Ovary (tissue), 9 donors: ENCODE data around the gene GRK2. TPM values are rescaled to one million over a fixed set of nuclear protein-coding genes. Genes with fewer than 3 reads are reported as not detected.

Experiments
- DNase-seq, 5 donors: peaks; one replicate each; pipeline ENCODE4 v3.0.0-alpha.2; 2019 to 2020
- H3K27ac ChIP-seq, 2 donors: fragments of 200-600 bp; one replicate each; pipeline versions ENCODE4 v1.5.1 to v1.8.0; 2019 to 2022
- H3K27me3 ChIP-seq: fragments of 200-600 bp; one replicate; pipeline ENCODE4 v1.8.0; 2022
- H3K36me3 ChIP-seq: fragments of 200-600 bp; sonication (generic); one replicate; pipeline ENCODE4 v1.5.1; 2019
- H3K4me1 ChIP-seq: one replicate; pipeline ENCODE4 v1.8.1; 2013; ENCODE audit warnings: mild to moderate bottlenecking, moderate library complexity; ENCODE audit not compliant: insufficient read depth
- H3K4me3 ChIP-seq: fragments of 200-600 bp; sonication (generic); one replicate; pipeline ENCODE4 v1.5.1; 2017
- H3K9me3 ChIP-seq, 2 donors: fragments of 200-600 bp in 1 of 2; sonication (generic) in 1 of 2; one replicate each; pipeline versions ENCODE4 v1.5.1 to v1.8.1; 2013 to 2019; ENCODE audit warnings: mild to moderate bottlenecking in 1 of 2, moderate library complexity in 1 of 2
- CTCF ChIP-seq, 3 donors: fragments of 450-650 bp in 2 of 3; fragments of 200-600 bp in 1 of 3; IDR thresholded peaks; one replicate each; pipeline versions ENCODE4 v1.5.1 to v1.8.0; 2016 to 2022; ENCODE audit warnings: antibody characterized with exemption in 3 of 3, mild to moderate bottlenecking in 1 of 3
- EP300 ChIP-seq: sonication (generic); formaldehyde crosslinking; IDR thresholded peaks from one replicate; pipeline ENCODE4 v1.6.1; 2017; ENCODE audit warnings: antibody characterized with exemption
- POLR2A ChIP-seq: fragments of 450-650 bp; IDR thresholded peaks from one replicate; pipeline ENCODE4 v1.6.1; 2017; ENCODE audit warnings: antibody characterized with exemption, mild to moderate bottlenecking, moderate library complexity
- WGBS, 3 donors: extraction: QIAGEN DNeasy Blood & Tissue Kit in 1 of 3; methylation state at CpG; one replicate each; pipeline versions ENCODE4 v1.1.5 to v1.1.7; 2013 to 2017; 5-methylcytosine and 5-hydroxymethylcytosine counted together
- intact Hi-C, 4 donors: fragments of 100-400 bp; cut with DNase I; formaldehyde crosslinking; loops; one replicate each; pipeline versions ENCODE4 v1.11.0 to v1.15.1; 2022 to 2023
- polyA plus RNA-seq, 2 donors: library from polyadenylated mRNA; stranded (reverse); fragments of 200-250 nt in 1 of 2; fragments of 350-450 nt in 1 of 2; fragmentation: Illumina TruSeq in 1 of 2; extraction: RNeasy Lipid Tissue Mini Kit (QIAGEN cat#74804) in 1 of 2; gene quantifications; one replicate each; pipeline ENCODE4 v1.2.3, GENCODE V29; 2013 to 2014
- total RNA-seq, 7 donors: library from RNA; depleted of rRNA in 2 of 7; stranded (reverse); fragments of >200 nt in 2 of 7; fragmentation: NEBNext Ultra II Directional in 3 of 7; extraction: Animal tissue kit (Norgen Biotek cat#: 25700) in 3 of 7; gene quantifications; one replicate each; pipeline versions ENCODE4 v1.1.0 to v1.2.4, GENCODE V29; 2016 to 2023
- donor health status: DM: no; HTN: no; CAD: no; lungs with moderate emphysema.
- donor health status: DM: no; HTN: no; CAD: no.
- donor health status: Bipolar disorder and iron deficiency.
- donor health status: DM: yes; HTN: yes; CAD: no.
- donor health status: DM: no; HTN: no; CAD: no.
- donor health status: DM: yes; HTN: yes; CAD: no.

The GRK2 gene
- total and polyA plus RNA-seq, 9 donors, result 21.5 to 58.1 (median 40.5) TPM

- peak in 3 of 5 donors; percentile 49 to 67 (median 60) for DNase-seq
- intact Hi-C loops, result no loop called here
- Histone ChIP-seq H3K4me3 (peak overlapping the region; percentile 89), H3K27me3 (no peaks in the 10 kb centered on the region), H3K27ac (peak overlapping the region; percentile 31 to 96), H3K9me3 (no peaks in the 10 kb centered on the region), H3K4me1 (peaks cover 7% of the 10 kb centered on the region), H3K36me3 (no peaks in the 10 kb centered on the region)
- WGBS, 3 donors, result 16 to 23% (median 23%) methylated on average over 30 to 36 of the region's 36 CpGs
- TF ChIP-seq CTCF (IDR thresholded peaks at IDR 0.05) (no peak), POLR2A (no peak), EP300 (no peak)
These were observed 23.6 kb downstream of the GRK2 start for GRCh38 chr11:67289651-67290479.

- DNase-seq, result peak in 2 of 5 donors; percentile 33 to 36
- TF ChIP-seq POLR2A (no peak), CTCF (IDR thresholded peaks at IDR 0.05) (no peak), EP300 (no peak)
- intact Hi-C loops, result no loop called here
- 81 to 85% (median 85%) methylated on average over 7 of the region's 7 CpGs for WGBS, 3 donors
- Histone ChIP-seq H3K4me1 (peaks cover 7% of the 10 kb centered on the region), H3K36me3 (no peaks in the 10 kb centered on the region), H3K9me3 (no peaks in the 10 kb centered on the region), H3K27ac (no peak overlapping the region), H3K27me3 (no peaks in the 10 kb centered on the region), H3K4me3 (no peak overlapping the region)
These were observed 24.5 kb downstream of the GRK2 start for GRCh38 chr11:67290801-67291200.

GRCh38 chr11:67291481-67292381 lies 25.5 kb downstream of the GRK2 start:
- H3K4me3 ChIP-seq, result no peak overlapping the region
- TF ChIP-seq EP300 (no peak), CTCF (IDR thresholded peaks at IDR 0.05) (no peak), POLR2A (no peak)
- intact Hi-C loops, result no loop called here
- H3K36me3 ChIP-seq, result no peaks in the 10 kb centered on the region
- no peaks in the 10 kb centered on the region for H3K27me3 ChIP-seq
- peaks cover 7% of the 10 kb centered on the region for H3K4me1 ChIP-seq
- no peak overlapping the region for H3K27ac ChIP-seq
- WGBS, 3 donors, result 93% methylated on average over 32 to 33 of the region's 33 CpGs
- H3K9me3 ChIP-seq, result no peaks in the 10 kb centered on the region
- peak in 2 of 5 donors; percentile 40 to 42 for DNase-seq

GRCh38 chr11:67292671-67293070 lies 26.4 kb downstream of the GRK2 start:
- Histone ChIP-seq H3K9me3 (no peaks in the 10 kb centered on the region), H3K4me3 (no peak overlapping the region), H3K4me1 (peaks cover 6% of the 10 kb centered on the region), H3K27ac (no peak overlapping the region), H3K27me3 (no peaks in the 10 kb centered on the region), H3K36me3 (no peaks in the 10 kb centered on the region)
- TF ChIP-seq CTCF (IDR thresholded peaks at IDR 0.05) (no peak), EP300 (no peak), POLR2A (no peak)
- WGBS, 3 donors, result 50 to 72% (median 54%) methylated on average over 3 of the region's 3 CpGs
- DNase-seq, result no peak
- intact Hi-C loops, result no loop called here
